LNCaP clone FGC (cell line): ENCODE results near the gene TMEM59L.

Experiments used
- DNase-seq: peaks from one replicate; pipeline ENCODE4 v3.0.0-alpha.2; 2011; ENCODE audit warnings: low read depth
- H3K4me3 ChIP-seq: 2 replicates; pipeline ENCODE4 v1.5.1; 2011; ENCODE audit warnings: mild to moderate bottlenecking, low read depth, low read length, control low read depth
- TF ChIP-seq, protein P1 (sequence below): IDR thresholded peaks from 2 replicates; pipeline ENCODE4 v1.5.1; 2012; ENCODE audit warnings: mild to moderate bottlenecking; ENCODE audit not compliant: control insufficient read depth, insufficient read depth; ENCODE audit errors: extremely low read depth

Gene TMEM59L

DNA sequence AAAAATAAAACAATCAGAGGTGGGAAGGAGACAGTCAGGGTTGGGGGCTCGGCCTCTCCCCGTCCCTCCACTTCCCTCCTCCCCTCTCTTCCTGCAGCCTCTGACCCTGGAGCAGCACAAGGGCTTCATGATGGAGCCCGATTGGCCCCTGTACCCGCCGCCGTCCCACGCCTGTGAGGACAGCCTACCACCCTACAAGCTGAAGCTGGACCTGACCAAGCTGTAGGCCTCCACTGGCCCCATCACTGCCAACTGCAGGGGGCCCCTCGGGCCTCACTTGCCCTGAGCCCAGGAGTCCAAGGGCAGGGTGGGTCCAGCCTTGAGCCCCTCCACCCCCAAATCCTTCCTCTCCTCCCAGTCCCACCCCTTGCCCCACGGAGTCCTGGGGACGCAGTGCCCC is 7.6 kb downstream of the TMEM59L start:
- DNase-seq, result no peak
- TF ChIP-seq, protein P1, sequence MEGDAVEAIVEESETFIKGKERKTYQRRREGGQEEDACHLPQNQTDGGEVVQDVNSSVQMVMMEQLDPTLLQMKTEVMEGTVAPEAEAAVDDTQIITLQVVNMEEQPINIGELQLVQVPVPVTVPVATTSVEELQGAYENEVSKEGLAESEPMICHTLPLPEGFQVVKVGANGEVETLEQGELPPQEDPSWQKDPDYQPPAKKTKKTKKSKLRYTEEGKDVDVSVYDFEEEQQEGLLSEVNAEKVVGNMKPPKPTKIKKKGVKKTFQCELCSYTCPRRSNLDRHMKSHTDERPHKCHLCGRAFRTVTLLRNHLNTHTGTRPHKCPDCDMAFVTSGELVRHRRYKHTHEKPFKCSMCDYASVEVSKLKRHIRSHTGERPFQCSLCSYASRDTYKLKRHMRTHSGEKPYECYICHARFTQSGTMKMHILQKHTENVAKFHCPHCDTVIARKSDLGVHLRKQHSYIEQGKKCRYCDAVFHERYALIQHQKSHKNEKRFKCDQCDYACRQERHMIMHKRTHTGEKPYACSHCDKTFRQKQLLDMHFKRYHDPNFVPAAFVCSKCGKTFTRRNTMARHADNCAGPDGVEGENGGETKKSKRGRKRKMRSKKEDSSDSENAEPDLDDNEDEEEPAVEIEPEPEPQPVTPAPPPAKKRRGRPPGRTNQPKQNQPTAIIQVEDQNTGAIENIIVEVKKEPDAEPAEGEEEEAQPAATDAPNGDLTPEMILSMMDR, result no peak
- H3K4me3 ChIP-seq, result no peak overlapping the region

GRCh38 chr19:18620902-18621301 is 8.2 kb downstream of the TMEM59L start:
- H3K4me3 ChIP-seq, result no peak overlapping the region
- TF ChIP-seq, protein P1, result no peak
- DNase-seq, result no peak

DNA sequence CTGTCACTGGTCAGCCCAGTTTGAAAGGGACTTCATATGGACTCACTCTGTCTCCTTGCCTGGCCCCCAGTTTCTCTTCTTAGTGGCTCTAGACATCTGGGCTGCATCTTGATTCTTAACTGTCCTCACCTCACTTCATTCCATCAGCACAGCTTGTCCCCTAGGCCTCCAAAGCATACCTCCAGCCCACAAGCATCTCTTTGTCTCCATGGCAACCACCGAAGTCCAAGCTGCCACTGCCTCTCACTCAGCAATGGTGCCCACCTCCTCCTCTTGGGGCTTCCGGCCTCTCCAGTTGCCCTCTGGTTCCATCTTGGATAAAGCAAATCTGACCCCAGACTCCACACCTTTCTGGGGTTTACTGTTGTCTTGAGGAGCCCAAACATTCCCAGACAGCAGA is 14.2 kb downstream of the TMEM59L start:
- TF ChIP-seq, protein P1, result no peak
- no peak overlapping the region for H3K4me3 ChIP-seq
- DNase-seq, result no peak

GRCh38 chr19:18629166-18630088 is 16.8 kb downstream of the TMEM59L start:
- no peak overlapping the region for H3K4me3 ChIP-seq
- TF ChIP-seq, protein P1, result no peak
- DNase-seq, result no peak

GRCh38 chr19:18633321-18633720 is 20.7 kb downstream of the TMEM59L start:
- no peak for DNase-seq
- TF ChIP-seq, protein P1, result no peak
- no peak overlapping the region for H3K4me3 ChIP-seq

DNA sequence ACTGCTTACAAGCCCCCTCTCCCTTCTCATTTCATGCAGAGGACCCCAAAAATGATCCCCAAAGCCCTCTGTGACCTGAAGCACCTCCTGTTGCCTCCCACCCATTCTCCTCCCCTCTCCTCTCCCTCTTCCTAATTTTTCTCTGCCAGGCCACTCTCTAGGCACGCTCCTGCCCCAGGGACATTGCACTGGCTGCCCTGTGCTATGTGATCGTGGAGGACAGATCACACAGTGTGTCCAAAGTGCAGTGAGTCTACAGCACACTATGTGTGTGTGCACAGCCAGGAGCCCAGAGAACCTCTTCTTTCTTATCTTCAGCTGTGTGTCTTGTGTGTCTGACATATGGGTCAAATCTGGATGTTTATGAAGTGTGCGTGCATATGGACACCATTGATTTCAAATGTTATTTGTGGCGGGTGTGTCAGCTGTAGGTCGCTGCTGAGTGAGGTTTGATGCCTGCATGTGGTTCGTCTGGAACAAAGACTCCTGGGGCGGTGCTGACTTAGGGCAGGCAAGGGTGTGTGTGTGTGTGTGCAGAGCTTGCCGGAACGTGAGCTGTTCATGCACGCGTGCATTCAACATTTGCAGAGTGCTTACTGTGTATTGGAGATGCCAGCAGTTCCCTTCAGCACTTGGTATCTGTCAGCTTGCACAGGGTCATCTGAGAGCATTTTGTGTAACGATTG is 22.1 kb downstream of the TMEM59L start:
- H3K4me3 ChIP-seq, result no peak overlapping the region
- TF ChIP-seq, protein P1, result no peak
- no peak for DNase-seq
